Measurements from ENCODE around the gene SEPHS1.

GRCh38 chr10:13386021-13386420 is 37.9 kb upstream of the SEPHS1 start:
- TF ChIP-seq CTCF (IDR thresholded peaks at IDR 0.05): no peak
- TF ChIP-seq POLR2A (IDR thresholded peaks at IDR 0.05): no peak

Measured in thyroid gland (tissue), 4 donors.